ENCODE data around the gene RNASE7.

The RNASE7 gene

DNA sequence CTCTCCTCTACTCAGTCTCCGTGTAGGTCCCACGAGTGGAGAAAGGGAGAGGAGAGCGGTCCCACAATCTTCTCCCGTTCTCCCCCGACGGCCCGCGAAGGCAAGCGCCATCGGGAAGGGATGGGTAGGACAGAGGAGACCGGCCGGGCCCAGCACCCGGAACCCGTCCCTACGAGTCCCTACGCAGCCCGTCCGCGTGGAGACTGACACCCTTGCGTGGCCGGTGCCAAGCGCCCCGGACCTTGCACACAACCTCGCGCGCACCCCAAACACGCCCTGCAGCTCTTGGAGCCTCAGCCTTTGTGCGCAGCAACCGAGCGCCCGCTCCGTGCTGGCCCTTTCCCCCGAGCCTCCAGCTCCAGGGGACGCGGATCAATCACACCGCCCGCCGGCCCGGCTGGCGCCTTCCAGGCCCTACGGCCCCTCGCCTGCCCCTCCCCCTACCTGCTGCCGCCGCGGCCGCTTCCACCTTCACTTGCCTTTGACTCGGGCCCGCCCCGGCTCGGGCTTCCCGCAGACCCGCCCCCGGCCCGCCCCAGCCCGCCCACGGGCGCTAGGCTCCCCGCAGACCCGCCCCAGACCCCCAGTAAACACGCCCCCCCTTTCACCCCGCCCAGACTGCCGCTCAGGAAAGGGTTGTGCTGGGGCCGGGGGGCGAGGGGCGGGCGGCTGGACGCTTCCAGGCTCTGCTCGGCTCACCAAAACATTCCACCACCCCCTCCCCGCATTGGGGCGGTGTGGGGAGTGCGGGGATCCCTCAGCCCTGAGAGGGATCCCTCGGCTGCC lies 17.4 kb upstream of the RNASE7 start, which contains the start of gene NDRG2:
NDRG2 (minus strand) TSS at position 477 of the 786 bp plus-strand sequence. CDS start 1,746 bp downstream, outside the sequence.
- no peak for TF ChIP-seq POLR2A (IDR thresholded peaks at IDR 0.05; ENCODE audit: low read depth, low read length)
- TF ChIP-seq TAF1 (IDR thresholded peaks at IDR 0.05; ENCODE audit: borderline replicate concordance, low read depth, low read length) = no peak
- TF ChIP-seq POLR2AphosphoS5 (IDR thresholded peaks at IDR 0.05; ENCODE audit: low read depth, low read length) = no peak
- peak; percentile 50 for DNase-seq (ENCODE audit: insufficient read length)

DNA sequence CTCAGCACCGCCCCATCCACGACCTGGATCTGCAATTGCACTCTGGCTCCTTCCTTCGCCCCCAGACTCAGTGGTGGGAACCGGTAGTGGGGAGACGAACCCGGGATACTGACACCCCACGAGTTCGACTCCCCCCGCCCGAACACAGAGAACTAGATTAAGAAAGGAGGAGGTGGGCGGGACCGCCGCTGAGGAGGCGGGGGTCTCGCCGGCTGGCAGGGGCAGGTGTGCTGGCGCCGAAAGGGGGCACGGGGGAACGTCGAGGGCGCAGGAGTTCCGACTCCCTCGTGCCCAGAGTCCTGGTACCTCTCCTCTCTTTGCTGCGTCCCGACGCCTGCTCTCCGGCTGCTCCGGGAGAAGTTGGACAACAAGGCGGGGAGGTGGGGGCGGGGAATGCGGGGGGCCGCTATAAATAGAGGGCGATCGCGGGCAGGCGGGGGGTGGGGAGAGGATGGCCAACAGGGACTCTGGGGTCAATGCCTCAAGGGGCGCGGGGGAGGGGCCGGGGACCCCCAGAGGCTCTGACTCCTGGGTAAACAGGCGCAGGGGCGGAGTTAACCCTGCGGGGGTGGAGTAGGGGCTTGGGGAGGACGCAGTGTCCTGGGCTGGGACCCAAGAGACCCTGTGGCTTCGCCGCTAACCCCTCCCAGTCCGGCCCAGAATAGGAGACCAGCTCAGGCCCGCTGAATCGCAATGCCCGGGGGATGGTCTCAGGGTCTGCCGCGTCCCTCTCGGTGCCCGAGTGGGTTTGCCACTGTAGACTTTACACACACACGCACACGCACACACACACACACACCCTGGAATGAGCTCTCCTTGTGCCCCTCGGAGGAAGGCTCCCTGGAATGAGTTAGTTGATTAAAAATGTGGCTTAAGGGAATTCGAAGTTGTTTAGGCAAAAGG lies 16.5 kb upstream of the RNASE7 start:
- DNase-seq (ENCODE audit: insufficient read length) (no peak), FAIRE-seq (no peak)
- TF ChIP-seq POLR2A (IDR thresholded peaks at IDR 0.05; ENCODE audit: low read depth, low read length) (no peak), TAF1 (IDR thresholded peaks at IDR 0.05; ENCODE audit: borderline replicate concordance, low read depth, low read length) (no peak), POLR2AphosphoS5 (IDR thresholded peaks at IDR 0.05; ENCODE audit: low read depth, low read length) (no peak)

More for the DNA sequence above, 17.4 kb upstream of the RNASE7 start, which contains the start of gene NDRG2:
- FAIRE-seq = no peak

- TF ChIP-seq POLR2A (IDR thresholded peaks at IDR 0.05; ENCODE audit: low read depth, low read length) (no peak), POLR2AphosphoS5 (IDR thresholded peaks at IDR 0.05; ENCODE audit: low read depth, low read length) (no peak), TAF1 (IDR thresholded peaks at IDR 0.05; ENCODE audit: borderline replicate concordance, low read depth, low read length) (no peak)
- FAIRE-seq (no peak), DNase-seq (ENCODE audit: insufficient read length) (no peak)
Observed at GRCh38 chr14:21026274-21026987, 15.7 kb upstream of the RNASE7 start.

GRCh38 chr14:21026988-21027315 lies 15.2 kb upstream of the RNASE7 start:
- no peak for DNase-seq (ENCODE audit: insufficient read length)
- no peak for FAIRE-seq
- TF ChIP-seq POLR2A (IDR thresholded peaks at IDR 0.05; ENCODE audit: low read depth, low read length) (no peak), POLR2AphosphoS5 (IDR thresholded peaks at IDR 0.05; ENCODE audit: low read depth, low read length) (no peak), TAF1 (IDR thresholded peaks at IDR 0.05; ENCODE audit: borderline replicate concordance, low read depth, low read length) (no peak)

- TF ChIP-seq POLR2AphosphoS5 (IDR thresholded peaks at IDR 0.05; ENCODE audit: low read depth, low read length) = no peak
- TF ChIP-seq POLR2A (IDR thresholded peaks at IDR 0.05; ENCODE audit: low read depth, low read length) = no peak
- TF ChIP-seq TAF1 (IDR thresholded peaks at IDR 0.05; ENCODE audit: borderline replicate concordance, low read depth, low read length) = no peak
- FAIRE-seq = no peak
- no peak for DNase-seq (ENCODE audit: insufficient read length)
Observed at GRCh38 chr14:21029917-21030316, 12.2 kb upstream of the RNASE7 start, which contains the start of gene TPPP2. Gene TPPP2 (plus strand): TSS chr14:21030217. CDS start chr14:21030582, 365 bp downstream.

- FAIRE-seq = no peak
- DNase-seq (ENCODE audit: insufficient read length) = no peak
- no peak for TF ChIP-seq POLR2AphosphoS5 (IDR thresholded peaks at IDR 0.05; ENCODE audit: low read depth, low read length)
- no peak for TF ChIP-seq POLR2A (IDR thresholded peaks at IDR 0.05; ENCODE audit: low read depth, low read length)
- no peak for TF ChIP-seq TAF1 (IDR thresholded peaks at IDR 0.05; ENCODE audit: borderline replicate concordance, low read depth, low read length)
Observed at GRCh38 chr14:21030531-21030930, 11.6 kb upstream of the RNASE7 start.

DNA sequence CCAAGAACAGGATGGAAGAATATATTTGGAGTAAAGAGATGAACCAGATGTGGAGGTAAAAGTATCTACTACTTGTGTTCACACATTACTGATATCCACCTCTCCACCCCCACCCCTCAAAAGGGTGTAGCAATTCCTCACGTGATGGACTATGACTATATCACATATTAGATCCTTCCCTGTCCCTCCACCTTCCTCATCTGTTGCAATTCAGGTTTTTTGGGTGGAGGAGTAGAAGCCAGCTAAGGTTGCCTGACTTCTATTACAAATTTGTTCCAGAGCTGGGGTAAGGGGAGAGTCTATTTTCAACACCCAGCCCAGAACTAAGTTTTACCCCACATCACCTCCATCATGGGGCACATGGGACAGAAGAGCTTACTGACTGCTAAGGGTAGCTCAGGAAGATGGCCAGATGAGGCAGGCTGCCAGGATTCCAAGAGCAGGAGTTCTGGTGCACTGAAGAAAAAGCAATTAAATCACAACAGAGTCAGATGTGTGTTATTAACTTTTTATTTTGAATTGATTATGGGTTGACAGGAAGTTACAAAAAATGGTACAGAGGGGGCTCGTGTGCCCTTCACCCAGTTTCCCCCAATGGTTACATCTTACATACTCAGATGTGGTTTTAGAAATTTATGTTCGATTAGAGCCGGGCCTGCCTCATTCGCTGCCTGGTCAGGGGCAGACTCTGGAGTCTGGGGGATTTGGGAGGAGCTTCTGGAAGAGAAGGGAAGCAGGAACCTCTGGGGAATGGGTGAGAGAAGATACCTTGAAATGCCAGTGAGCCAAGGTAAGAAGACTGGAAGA lies 9.6 kb upstream of the RNASE7 start:
- TF ChIP-seq TAF1 (IDR thresholded peaks at IDR 0.05; ENCODE audit: borderline replicate concordance, low read depth, low read length) (no peak), POLR2A (IDR thresholded peaks at IDR 0.05; ENCODE audit: low read depth, low read length) (no peak), POLR2AphosphoS5 (IDR thresholded peaks at IDR 0.05; ENCODE audit: low read depth, low read length) (no peak)
- DNase-seq (ENCODE audit: insufficient read length) = no peak

DNA sequence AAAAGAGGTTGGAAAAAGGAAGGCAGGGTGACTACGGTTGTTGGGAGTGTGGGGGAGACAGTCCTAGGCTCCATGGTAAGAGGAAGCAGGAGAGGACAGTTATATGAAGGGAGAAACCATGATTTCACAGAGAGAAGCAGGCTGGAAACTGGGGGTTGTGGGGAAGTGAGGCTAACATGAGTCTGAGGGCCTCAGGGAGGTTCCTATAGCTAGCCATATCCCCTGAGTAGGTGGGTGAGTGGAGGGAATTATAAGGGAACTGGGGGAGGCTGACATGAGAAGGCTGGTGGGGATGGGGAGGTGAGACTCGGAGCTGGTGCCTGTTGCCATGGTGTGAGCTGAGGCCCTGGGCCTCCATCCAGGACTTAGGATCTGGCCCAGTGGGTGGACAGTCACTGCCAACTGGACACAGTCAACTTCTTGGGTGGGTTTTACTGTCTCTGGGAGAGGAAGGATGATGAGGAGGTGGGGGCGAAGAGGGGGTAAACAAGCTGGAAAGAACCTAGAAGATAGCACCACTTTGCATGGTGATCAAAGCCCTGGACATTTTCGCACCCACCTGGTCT lies 8.9 kb upstream of the RNASE7 start:
- TF ChIP-seq TAF1 (IDR thresholded peaks at IDR 0.05; ENCODE audit: borderline replicate concordance, low read depth, low read length) (no peak), POLR2A (IDR thresholded peaks at IDR 0.05; ENCODE audit: low read depth, low read length) (no peak), POLR2AphosphoS5 (IDR thresholded peaks at IDR 0.05; ENCODE audit: low read depth, low read length) (no peak)
- DNase-seq (ENCODE audit: insufficient read length) = no peak
- no peak for FAIRE-seq

More for the DNA sequence above, 9.6 kb upstream of the RNASE7 start:
- FAIRE-seq = no peak

DNA sequence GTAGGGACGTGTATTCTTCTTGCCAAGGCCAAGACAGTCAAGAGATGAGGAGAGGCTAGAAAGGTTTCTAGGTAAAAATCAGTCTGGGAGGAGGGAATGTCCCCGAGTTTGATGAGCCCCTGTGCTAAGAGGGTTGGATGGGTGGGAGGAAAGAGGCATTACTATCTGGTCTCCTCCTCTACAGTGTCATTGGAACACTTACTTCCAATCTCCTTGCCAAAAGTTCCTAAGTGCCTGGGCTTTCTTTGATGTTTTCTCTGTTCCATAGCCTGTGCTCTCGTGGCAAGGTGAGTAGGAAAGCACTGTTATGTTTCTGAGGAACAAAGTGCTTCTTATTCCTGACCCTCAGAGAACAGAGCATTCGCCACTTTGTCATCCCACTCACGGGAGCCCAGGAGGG lies 7.5 kb upstream of the RNASE7 start, which contains the start of gene RNASE13:
RNASE13 (minus strand) TSS at position 101 of the 400 bp plus-strand sequence. CDS start 519 bp downstream, outside the sequence.
- no peak for FAIRE-seq
- DNase-seq (ENCODE audit: insufficient read length) = no peak

GRCh38 chr14:21036751-21037150 lies 5.4 kb upstream of the RNASE7 start:
- DNase-seq (ENCODE audit: insufficient read length) (no peak), FAIRE-seq (no peak)
- TF ChIP-seq POLR2A (IDR thresholded peaks at IDR 0.05; ENCODE audit: low read depth, low read length) (no peak), POLR2AphosphoS5 (IDR thresholded peaks at IDR 0.05; ENCODE audit: low read depth, low read length) (no peak), TAF1 (IDR thresholded peaks at IDR 0.05; ENCODE audit: borderline replicate concordance, low read depth, low read length) (no peak)

More for the DNA sequence above, 7.5 kb upstream of the RNASE7 start, which contains the start of gene RNASE13:
- no peak for TF ChIP-seq POLR2AphosphoS5 (IDR thresholded peaks at IDR 0.05; ENCODE audit: low read depth, low read length)
- no peak for TF ChIP-seq POLR2A (IDR thresholded peaks at IDR 0.05; ENCODE audit: low read depth, low read length)
- TF ChIP-seq TAF1 (IDR thresholded peaks at IDR 0.05; ENCODE audit: borderline replicate concordance, low read depth, low read length) = no peak
